GM19397 (cell line): ENCODE measurements around the gene HES3.

Source experiments
- ATAC-seq: cut with Tn5 transposase; IDR thresholded peaks from one replicate; pipeline ENCODE4 v1.9.1; 2021; ENCODE audit warnings: mild to moderate bottlenecking, moderate library complexity; ENCODE audit not compliant: unreplicated experiment

Gene HES3

DNA sequence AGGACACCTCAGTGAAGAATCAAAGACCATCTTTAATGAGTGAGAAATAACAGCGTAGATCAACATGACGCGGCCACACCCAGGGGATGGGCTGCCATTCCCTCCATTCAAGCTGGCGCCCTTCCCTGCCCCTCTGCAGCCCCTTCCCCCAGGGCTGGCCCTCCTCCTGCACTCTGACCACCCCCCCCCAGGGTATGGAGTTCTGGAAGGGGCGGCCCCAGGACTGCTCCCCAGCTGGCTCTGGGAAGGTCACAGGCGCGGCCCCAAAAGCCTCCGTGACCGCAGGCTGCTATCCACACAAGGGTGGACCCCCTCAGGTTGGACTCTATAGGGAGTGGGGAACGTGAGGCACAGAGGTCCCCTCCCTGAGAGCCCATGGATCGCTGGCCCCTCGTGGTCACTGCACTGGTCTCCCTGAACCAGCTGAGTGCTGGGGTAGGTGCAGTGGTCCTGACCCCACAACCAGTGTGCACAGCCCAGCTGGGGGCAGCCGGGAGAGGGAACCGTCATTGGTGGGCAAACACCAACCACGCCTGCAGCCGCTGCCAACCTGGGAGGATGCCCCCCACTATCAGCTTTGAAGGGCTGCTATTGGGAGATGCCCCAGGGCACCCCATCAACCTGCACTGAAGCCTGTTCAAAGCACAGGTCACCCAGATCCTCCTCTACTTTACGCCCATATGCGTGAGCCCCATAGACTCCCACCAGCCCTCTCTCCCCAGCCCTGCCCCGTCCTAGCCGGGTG is 33.0 kb downstream of the HES3 start:
- no peak for ATAC-seq

DNA sequence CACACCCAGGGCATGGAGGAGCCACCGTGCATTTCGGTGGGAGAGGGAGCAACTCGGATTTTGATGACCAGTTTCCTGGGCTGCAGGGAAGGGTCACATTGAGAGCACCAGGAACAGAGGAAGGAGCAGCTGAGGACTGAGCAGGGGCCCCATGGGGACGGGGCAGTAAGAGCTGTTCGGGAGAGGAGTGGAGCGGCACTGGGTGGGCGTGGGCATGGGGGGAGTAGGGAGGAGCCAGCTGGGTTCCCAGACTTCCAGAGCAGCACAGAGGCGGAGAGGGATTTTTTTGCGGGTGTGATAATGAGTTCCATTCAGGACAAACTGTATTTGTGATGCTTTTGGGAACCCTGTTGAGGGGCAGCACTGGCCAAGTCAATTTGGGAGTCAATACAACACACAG is 34.3 kb downstream of the HES3 start:
- no peak for ATAC-seq

DNA sequence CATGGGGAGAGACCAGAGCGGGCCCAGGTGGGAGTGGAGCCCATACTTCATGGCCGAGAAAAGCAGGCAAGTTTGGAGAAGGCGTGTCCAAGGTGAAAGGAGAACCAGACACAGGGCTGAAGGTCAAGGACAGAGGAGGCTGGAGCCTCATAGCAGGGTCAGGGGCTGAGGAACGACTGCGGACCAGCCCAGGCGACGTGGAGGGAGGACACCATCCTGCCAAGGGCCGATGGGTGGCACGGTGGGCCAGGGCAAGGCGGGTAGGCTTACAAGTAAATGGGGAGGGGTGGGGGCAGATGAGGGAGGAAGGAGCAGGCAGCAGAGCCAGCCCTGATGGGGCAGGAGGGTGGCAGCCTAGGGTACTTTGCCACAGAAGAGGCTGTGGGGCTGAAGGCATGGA is 35.1 kb downstream of the HES3 start:
- no peak for ATAC-seq

DNA sequence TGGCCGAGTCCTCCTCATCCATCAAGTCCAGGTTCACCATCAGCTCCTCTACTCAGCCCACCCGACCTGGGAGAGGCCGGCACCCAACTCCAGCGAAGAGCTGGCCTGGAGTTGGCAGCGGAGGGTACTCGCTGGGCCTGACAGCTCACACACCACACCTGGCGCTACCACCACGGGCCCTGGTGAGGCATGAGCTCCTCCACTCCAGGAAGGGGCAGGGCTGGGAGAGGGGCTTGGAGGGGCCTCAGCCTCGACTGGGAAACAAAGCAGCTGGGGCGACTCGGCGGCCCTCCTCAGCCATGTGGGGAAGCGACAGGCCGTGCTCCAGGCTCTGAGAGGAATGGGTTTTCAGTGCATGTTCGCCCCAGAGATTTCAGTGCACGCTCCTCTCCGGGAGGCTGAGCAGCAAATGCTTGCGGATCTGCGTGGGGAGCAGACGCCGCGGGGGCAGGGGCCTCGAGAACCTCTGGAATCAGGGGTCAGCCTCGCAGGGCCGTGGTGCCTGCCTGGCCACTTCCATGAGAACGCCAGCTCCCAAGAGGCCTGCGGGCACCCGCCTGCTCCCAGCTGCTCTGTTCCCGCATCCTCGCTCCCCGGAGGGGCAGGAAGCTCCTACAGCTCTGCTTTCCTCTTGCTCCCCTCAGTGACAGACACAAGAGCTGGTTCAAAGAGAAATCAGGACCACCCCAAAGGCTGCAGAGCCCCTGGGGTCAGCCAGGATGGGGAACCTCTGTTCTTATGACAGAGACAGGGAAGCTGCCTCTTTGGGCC is 35.8 kb downstream of the HES3 start:
- ATAC-seq, result no peak

DNA sequence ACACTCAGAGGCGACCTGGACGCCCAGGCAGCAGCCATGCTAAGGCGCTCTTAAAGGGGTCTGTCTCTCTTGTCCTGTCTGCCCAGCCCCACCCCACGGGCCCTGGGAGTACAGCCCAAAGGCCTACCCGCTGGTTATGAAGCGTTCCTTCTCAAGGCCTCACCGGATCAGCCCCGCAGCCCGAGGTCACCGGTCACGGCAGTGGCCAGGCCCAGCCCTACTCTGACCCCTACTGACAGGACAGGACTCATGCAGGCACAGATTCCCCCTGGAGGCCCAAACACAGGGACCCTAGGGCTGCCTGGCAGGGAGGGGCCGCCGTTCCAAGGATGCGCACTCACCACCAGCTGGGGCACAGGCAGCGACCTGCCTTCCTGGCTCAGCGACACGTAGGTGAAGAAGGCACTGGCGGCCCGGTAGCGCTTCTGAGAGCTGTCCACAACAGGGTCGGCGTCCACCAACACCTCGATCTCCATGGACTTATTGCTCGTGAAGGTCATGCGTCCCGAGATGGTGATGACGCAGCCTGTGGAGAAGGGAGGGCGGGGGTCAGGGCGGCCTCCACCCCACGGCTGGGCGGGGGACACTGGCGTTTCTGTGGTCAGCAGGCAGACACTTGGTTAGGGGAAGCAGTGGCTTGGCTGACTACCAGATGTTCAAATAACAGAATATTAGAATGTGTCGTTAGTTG is 36.9 kb downstream of the HES3 start:
- no peak for ATAC-seq

DNA sequence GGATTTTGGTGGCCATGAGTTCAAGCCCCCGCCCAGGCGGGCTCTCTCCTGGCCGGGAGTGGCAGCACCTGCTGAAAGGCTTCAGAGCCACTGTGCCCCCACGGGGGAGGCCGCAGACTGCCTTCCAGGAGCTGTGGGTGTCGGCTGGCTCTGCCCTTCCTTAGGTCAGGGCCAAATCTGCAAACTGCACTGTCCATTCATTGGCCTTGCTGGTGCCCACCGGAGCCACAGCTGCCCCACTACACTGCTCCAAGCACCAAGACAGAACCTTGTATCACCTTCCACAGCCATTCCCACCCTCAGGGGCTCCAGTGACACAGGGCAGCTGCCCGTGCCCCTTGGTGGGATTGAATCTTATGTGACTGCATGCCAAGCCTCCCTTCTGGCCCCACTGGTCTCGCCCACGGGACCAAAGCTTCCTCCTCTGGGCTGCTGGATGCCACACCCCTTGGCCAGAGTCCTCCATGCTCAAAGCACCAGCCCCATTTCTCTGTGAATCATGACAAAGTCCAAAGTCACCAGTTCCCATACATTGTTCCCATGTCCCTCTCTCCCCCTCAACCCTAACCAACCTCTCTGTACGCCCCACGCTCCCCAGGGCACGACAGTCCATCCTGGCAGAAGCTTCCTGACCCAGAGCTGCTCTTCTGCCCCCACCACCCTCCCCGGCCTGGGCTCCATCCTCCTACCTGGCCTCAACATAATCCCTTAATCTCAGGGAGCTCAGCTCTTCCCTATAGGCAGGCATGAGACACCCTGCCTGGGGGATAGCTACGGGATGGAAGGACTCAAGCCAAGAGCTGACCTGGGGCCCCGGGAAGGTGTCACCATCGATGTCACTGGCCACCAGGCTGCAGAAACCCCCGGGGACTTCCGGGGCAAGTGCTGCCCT is 37.8 kb downstream of the HES3 start:
- no peak for ATAC-seq

DNA sequence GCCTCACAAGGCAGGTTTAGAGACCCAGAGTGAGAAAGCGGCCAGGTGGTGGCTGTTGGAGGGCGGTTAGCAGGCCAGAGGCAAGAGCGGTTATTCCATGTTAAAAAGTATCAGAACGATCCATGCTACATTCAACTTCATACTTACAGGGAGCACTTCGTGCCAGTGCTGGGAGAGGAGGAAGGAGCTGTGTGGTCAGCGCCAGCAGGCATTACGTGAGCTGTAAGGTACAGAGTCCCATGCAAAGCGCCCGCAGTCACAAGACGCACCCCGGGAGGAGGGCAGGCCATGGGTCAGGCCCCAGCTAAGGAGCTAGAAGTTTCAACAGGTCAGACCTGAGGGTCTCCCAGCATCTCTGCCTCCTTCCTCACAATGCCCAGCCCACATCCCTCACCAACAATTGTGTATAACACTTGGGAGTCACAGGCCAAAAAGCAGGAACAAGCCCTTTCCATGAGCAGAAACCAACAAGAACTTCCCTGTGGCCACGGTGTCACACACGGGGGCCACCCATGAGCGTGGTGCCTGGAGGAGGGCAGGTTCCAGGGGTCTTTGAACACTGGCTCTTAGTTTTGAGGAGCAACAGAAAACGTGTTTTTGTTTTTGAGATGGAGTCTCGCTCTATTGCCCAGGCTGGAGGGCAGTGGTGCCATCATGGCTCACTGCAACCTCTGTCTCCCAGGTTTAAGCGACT is 38.7 kb downstream of the HES3 start:
- ATAC-seq, result no peak

DNA sequence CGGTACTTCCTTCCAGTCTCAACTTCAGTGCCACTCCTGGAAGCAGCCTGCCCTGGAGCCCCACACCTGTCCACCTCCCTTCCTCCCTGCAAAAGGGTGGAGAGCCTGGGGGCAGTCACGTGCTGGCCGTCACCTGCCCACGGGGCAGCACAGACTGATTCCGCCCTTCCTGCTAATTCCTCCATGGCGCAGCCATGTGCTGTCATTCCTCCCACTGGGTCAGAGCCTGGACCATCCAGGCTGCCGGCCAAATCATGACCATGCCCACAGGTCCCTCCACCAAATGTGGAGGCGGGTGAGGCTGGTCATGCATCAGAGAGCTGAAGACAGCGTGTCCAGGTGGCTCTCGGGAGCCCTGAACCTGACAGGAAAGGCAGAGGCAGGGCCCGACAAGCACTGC is 41.4 kb downstream of the HES3 start:
- ATAC-seq, result no peak

DNA sequence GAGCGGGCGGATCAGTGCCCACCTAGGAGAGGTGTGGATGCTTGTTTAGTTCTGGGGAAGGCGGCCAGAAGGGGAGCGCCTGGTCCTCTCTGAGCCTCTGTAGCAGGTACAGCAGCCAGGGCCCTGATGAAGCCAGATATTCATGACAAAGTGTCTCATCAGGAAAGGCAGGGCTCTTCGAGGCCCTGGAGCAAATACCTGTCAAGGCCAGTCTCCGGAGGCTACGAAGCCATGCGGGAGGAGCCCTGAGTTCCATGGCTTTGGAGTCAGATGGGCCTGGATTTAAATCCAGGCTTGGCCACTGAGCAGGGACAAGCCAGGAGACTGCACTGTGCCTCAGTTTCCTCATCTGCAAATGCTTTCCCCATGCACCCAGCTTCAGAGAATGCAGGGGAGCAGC is 42.3 kb downstream of the HES3 start:
- no peak for ATAC-seq

DNA sequence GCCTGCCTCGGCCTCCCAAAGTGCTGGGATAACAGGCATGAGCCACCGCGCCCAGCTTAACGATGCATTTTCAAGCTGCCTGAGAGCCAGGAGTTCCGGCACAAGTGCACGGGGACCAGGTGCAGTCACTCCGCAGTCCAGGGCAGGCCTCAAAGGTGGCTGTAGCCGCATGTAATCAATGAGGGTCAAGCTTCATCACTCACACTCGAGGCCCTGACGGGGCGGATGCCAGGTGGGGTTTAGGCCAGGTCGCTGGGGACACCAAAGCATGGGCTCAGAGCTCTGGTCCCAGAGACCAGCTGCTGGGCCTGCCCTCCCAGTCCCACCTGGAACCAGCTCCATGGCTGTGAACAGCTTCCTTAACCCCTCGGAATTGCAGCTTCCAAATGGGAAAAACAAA is 43.0 kb downstream of the HES3 start:
- no peak for ATAC-seq

DNA sequence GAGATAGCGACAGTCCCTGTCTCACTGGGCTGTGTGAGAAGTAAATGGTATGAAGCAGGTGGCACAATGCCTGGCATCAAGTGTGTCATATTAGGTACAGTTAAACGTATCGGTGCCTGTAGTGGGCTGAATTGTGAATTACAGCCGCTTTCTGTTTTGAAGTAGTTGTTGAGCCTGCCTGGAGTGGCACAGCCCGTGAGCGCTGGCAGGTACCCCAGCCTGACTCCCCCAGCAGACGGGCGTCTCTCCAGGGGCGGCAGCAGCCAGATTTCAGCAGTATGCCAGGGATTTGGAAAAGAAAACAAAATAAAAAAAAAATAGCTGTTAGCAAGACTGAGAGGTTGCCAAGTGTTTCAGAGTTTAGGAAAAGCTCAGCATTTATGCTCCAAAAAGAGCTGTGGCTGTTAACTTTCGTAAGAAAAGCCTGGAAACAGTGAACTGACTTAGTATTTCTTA is 43.5 kb downstream of the HES3 start:
- no peak for ATAC-seq

DNA sequence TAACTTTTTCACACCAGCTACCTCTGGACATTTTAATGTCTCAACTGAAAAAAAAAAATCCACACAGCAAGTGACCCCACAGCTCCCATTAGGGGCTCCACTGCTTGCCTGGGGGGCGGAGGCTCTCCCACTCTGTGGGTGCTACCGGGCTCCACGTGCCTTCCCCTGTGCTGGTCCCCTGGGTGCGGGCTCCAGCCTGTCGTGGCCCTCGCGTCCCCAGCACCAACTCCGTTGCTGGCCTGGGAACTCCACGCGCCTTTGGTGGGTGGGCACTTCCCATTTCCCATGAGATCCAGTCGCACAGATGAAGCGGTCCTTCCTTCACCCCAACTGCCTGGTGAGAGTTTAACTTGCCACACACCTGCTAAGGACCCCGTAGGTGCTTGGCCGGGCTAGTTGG is 44.0 kb downstream of the HES3 start:
- no peak for ATAC-seq

DNA sequence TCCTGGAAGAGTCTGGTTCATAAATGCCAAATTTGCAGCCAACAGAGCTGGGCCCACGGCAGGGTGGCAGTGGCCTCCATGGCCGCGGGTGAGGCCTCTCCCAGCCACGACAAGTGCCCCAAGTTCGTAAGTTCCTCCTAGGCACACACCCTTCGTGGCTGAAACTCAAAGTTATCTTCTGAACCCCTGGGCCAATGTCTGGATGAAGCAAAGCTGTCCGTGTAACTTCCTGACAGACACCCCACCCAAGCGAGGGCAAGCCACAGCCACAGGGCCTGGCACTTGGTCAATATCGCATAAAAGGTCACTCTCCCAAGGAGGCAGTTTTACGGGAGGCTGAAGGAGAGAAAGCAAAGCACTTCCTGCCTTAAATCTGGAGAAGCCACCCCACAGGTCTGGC is 44.7 kb downstream of the HES3 start:
- no peak for ATAC-seq

DNA sequence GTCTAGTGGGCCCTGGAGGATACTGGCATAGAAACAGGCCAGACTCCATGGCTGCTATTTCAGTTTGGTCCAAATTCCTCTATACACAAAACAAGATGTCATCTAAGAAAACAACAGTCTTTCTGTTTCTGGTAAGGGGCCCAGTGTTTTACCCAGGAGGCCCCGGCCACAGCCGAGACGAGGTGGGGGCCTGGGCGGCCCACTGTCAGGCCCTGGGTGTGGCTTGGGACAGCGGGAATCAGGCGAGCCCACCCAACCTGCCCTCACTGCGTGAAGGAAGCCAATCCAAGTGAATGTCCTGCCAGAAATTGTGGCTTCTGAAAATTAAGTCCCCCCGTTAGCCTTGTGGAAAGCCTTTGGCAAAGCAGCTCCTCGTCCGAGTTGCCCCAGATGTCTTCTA is 48.1 kb downstream of the HES3 start:
- no peak for ATAC-seq

DNA sequence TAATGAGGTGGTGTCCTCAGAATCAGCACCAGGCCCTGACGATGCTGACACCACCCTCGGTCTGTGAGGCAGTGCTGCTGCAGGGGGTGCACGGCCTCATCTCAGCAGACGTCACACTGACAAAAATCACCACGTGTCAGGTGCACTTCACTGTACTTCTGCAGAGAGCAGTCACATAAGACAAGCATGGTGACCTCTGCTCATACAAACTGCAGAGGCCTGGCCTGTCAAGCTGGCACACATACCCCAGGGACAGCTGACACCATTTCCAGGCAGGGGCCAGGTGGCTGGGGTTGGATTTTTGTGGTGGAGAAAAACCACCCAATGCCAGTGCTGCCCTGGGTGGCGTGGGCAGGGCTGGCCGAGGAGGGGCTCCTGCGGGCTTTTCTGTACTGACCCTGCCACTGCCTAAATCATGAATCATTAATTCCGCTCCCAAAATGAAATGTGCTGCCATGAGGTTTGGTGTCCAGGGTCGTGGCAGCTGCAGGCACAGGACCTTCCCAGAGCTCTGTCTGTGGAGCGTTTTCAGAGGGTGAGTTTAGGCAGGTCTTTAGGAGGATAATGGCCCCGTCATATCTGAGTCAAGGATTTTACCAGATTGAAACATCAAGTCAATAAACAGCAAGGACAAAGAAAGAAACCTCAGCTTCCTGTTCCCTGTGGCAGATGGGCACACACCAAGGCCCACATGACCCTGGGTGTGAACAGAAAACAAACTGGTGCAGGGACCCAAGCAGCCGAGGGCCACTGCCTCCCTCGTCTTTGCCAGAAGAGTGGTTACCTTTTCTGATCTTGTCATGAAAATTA is 50.3 kb downstream of the HES3 start:
- ATAC-seq, result no peak

DNA sequence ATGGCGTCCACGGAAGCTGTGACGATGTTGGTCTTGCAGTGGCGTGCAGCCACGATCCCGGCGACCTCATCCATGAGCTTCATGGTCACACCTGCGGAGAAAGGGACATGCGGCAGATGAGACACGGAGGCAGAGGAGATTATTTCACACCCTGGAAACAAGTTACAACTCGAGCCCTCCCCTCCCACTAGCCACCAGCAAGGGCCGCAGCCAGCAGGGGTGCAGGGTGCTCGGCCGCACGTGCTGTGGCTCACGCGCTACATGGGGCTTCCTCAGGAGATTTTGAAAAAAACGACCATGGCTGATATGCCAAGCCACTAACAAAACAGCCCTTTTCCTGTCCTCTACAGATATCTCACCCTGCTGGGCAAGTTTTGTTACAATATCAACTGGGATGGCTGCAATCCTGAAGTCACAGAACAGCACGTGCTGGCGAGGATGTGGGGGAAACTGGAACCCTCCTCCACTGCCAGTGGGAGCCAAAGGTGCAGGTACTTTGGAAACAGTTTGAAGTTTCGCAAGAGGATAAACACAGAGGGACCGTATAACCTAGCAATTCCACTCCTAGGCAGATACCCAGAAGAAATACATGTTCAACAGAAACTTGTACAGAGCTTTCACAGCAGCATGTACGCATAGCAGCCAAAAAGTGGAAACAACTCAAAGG is 51.0 kb downstream of the HES3 start:
- no peak for ATAC-seq
